HCT116 (cell line): ENCODE data around the gene FAM114A1. TPM values are rescaled to one million over a fixed set of nuclear protein-coding genes. Genes with fewer than 3 reads are reported as not detected.

Source experiments
- ATAC-seq: fragments of 200-7000 bp; cut with Tn5 transposase; 2 replicates; pipeline ENCODE4 v1.9.1; 2020; ENCODE audit warnings: mild to moderate bottlenecking, moderate library complexity
- BruUV-seq: library from RNA; stranded (reverse); fragments of 400-500 nt; replicated peaks from 2 replicates; lab custom pipeline; 2021; lab: Mats Ljungman, UMichigan
- CTCF ChIA-PET: fragments of 300-600 bp; sonication (Branson Sonifier 250); formaldehyde crosslinking; loops from one replicate; lab custom pipeline; 2021; ENCODE audit warnings: antibody characterized with exemption; lab: Charles Lee
- POLR2A ChIA-PET: fragments of 300-600, 350-600 bp; sonication (Branson Sonifier 250); formaldehyde crosslinking; loops from one replicate; lab custom pipeline; 2021; ENCODE audit warnings: antibody characterized with exemption; lab: Charles Lee
- RAD21 ChIA-PET, 2 experiments: fragments of 300-600 bp; sonication (Branson Sonifier 250); formaldehyde crosslinking; loops; one replicate each; lab custom pipeline; 2023; ENCODE audit warnings: low total read pairs in 2 of 2; ENCODE audit not compliant: uncharacterized antibody in 2 of 2, unreplicated experiment in 2 of 2, low non-redundant PET in 1 of 2; lab: Charles Lee
- DNase-seq: peaks from one replicate; pipeline ENCODE4 v3.0.0-alpha.2; 2010; ENCODE audit warnings: low read depth, low spot score
- H2AFZ ChIP-seq: fragments of 200-600 bp; shearing (Covaris generic), sonication (generic); 2 replicates; pipeline ENCODE4 v1.6.1; 2017; ENCODE audit warnings: low read depth, mixed run types, mixed read lengths, antibody characterized with exemption, low read length; ENCODE audit not compliant: poor library complexity, severe bottlenecking
- H3K27ac ChIP-seq: 2 replicates; pipeline ENCODE4 v1.5.1; 2012; ENCODE audit warnings: low read depth, low read length
- H3K27me3 ChIP-seq: fragments of 200-600 bp; sonication (generic); 2 replicates; pipeline ENCODE4 v1.6.1; 2016; ENCODE audit warnings: mixed run types, low read length, mixed read lengths; ENCODE audit not compliant: insufficient read depth
- H3K36me3 ChIP-seq, 2 experiments: fragments of 200-500 bp in 1 of 2; fragments of 200-600 bp in 1 of 2; sonication (Bioruptor generic) in 1 of 2; sonication (generic) in 1 of 2; 2 replicates each; pipeline versions ENCODE4 v1.5.1 to v1.6.1; 2014 to 2016; ENCODE audit warnings: low read length in 2 of 2, inconsistent platforms in 1 of 2, mixed read lengths in 1 of 2, mixed run types in 1 of 2; ENCODE audit not compliant: insufficient read depth in 2 of 2, control insufficient read depth in 1 of 2
- H3K4me1 ChIP-seq, 2 experiments: fragments of 200-600 bp in 1 of 2; sonication (generic) in 1 of 2; 2 replicates each; pipeline versions ENCODE4 v1.5.1 to v1.6.1; 2012 to 2017; ENCODE audit warnings: low read length in 2 of 2, inconsistent platforms in 1 of 2, mild to moderate bottlenecking in 1 of 2, mixed read lengths in 1 of 2, mixed run types in 1 of 2, moderate library complexity in 1 of 2; ENCODE audit not compliant: insufficient read depth in 2 of 2, control insufficient read depth in 1 of 2
- H3K4me2 ChIP-seq: fragments of 200-600 bp; sonication (generic); 2 replicates; pipeline ENCODE4 v1.6.1; 2017; ENCODE audit warnings: mixed run types, low read length, mixed read lengths
- H3K4me3 ChIP-seq, 2 experiments: fragments of 200-600 bp in 1 of 2; sonication (generic) in 1 of 2; replicated peaks in 1 of 2; 2 replicates each; pipeline ENCODE4 v1.5.1; 2011 to 2016; ENCODE audit warnings: low read length in 2 of 2, control low read depth in 1 of 2, low read depth in 1 of 2, mild to moderate bottlenecking in 1 of 2, mixed read lengths in 1 of 2, mixed run types in 1 of 2
- H3K79me2 ChIP-seq: fragments of 200-600 bp; sonication (generic); 2 replicates; pipeline ENCODE4 v1.6.1; 2017; ENCODE audit warnings: mild to moderate bottlenecking, mixed run types, low read length, moderate library complexity, mixed read lengths; ENCODE audit not compliant: insufficient read depth
- H3K9ac ChIP-seq: fragments of 200-600 bp; sonication (generic); 2 replicates; pipeline ENCODE4 v1.6.1; 2016; ENCODE audit warnings: low read length, mixed read lengths
- H3K9me2 ChIP-seq: fragments of 200-600 bp; sonication (generic), shearing (Covaris generic); 2 replicates; pipeline ENCODE4 v1.6.1; 2017; ENCODE audit warnings: mixed run types, mild to moderate bottlenecking, moderate library complexity; ENCODE audit not compliant: insufficient read depth
- H3K9me3 ChIP-seq, 2 experiments: fragments of 200-500 bp in 1 of 2; fragments of 200-600 bp in 1 of 2; sonication (Bioruptor generic) in 1 of 2; sonication (generic) in 1 of 2; 2 replicates each; pipeline ENCODE4 v1.6.1; 2014 to 2017; ENCODE audit warnings: low read length in 2 of 2, mixed read lengths in 2 of 2, inconsistent platforms in 1 of 2, low read depth in 1 of 2, mild to moderate bottlenecking in 1 of 2, mixed run types in 1 of 2, moderate library complexity in 1 of 2; ENCODE audit not compliant: control insufficient read depth in 1 of 2, insufficient read depth in 1 of 2
- H4K20me1 ChIP-seq: fragments of 200-600 bp; sonication (generic), shearing (Covaris generic); 2 replicates; pipeline ENCODE4 v1.6.1; 2017; ENCODE audit warnings: mixed run types, mild to moderate bottlenecking, moderate library complexity; ENCODE audit not compliant: insufficient read depth
- ATF3 ChIP-seq: IDR thresholded peaks from 2 replicates; pipeline ENCODE4 v1.6.1; 2012
- CEBPB ChIP-seq: IDR thresholded peaks from 2 replicates; pipeline ENCODE4 v1.6.1; 2012; ENCODE audit warnings: low read depth
- ELF1 ChIP-seq: IDR thresholded peaks from 2 replicates; pipeline ENCODE4 v1.6.1; 2012; ENCODE audit warnings: low read depth, borderline replicate concordance
- EZH2 ChIP-seq: fragments of 200-600 bp; sonication (generic); IDR thresholded peaks from 2 replicates; pipeline ENCODE4 v1.6.1; 2017; ENCODE audit warnings: antibody characterized with exemption, mixed run types
- FOSL1 ChIP-seq: IDR thresholded peaks from 2 replicates; pipeline ENCODE4 v1.6.1; 2012; ENCODE audit warnings: low read depth
- JUND ChIP-seq: IDR thresholded peaks from 2 replicates; pipeline ENCODE4 v1.6.1; 2012
- MAX ChIP-seq: IDR thresholded peaks from 2 replicates; pipeline ENCODE4 v1.6.1; 2012
- POLR2AphosphoS5 ChIP-seq: IDR thresholded peaks from 2 replicates; pipeline ENCODE4 v1.6.1; 2011; ENCODE audit warnings: mild to moderate bottlenecking, low read depth, low read length, moderate library complexity
- RAD21 ChIP-seq: IDR thresholded peaks from 2 replicates; pipeline ENCODE4 v1.6.1; 2012; ENCODE audit warnings: low read depth, mild to moderate bottlenecking
- REST ChIP-seq: IDR thresholded peaks from 2 replicates; pipeline ENCODE4 v1.6.1; 2012; ENCODE audit warnings: low read depth
- SIN3A ChIP-seq: IDR thresholded peaks from 2 replicates; pipeline ENCODE4 v1.6.1; 2012; ENCODE audit warnings: low read depth
- SP1 ChIP-seq: IDR thresholded peaks from 2 replicates; pipeline ENCODE4 v1.6.1; 2012; ENCODE audit warnings: low read depth
- YY1 ChIP-seq: IDR thresholded peaks from 2 replicates; pipeline ENCODE4 v1.6.1; 2011; ENCODE audit warnings: low read length, low read depth, moderate library complexity, mild to moderate bottlenecking; ENCODE audit not compliant: insufficient replicate concordance; ENCODE audit errors: extremely low read depth
- ZBTB33 ChIP-seq: IDR thresholded peaks from 2 replicates; pipeline ENCODE4 v1.6.1; 2011; ENCODE audit warnings: mild to moderate bottlenecking, low read length, moderate library complexity; ENCODE audit not compliant: insufficient replicate concordance; ENCODE audit errors: extremely low read depth
- ZFX ChIP-seq: fragments of 450-650 bp; IDR thresholded peaks from 2 replicates; pipeline ENCODE4 v1.6.1; 2017
- ZNF274 ChIP-seq: fragments of 200-500 bp; sonication (Bioruptor generic); IDR thresholded peaks from 2 replicates; pipeline ENCODE4 v1.6.1; 2014; ENCODE audit warnings: mild to moderate bottlenecking, low read depth, low read length, inconsistent platforms
- intact Hi-C: fragments of 100-400 bp; cut with micrococcal nuclease; formaldehyde crosslinking; loops from 2 replicates; pipeline ENCODE4 v1.10.0; 2022
- total RNA-seq: library from RNA; stranded (reverse); gene quantifications from one replicate; pipeline ENCODE4 v1.2.1, GENCODE V29; 2021; ENCODE audit not compliant: unreplicated experiment

FAM114A1 gene
- total RNA-seq, 1 experiment from 2014 or later: 35.6 TPM

- Histone ChIP-seq H3K79me2 (no peaks in the 10 kb centered on the region), H3K4me2 (no peak overlapping the region), H3K27me3 (no peaks in the 10 kb centered on the region), H4K20me1 (no peaks in the 10 kb centered on the region), H3K4me3 (no peak overlapping the region), H3K4me1 (no peaks in the 10 kb centered on the region), H3K9me3 (no peaks in the 10 kb centered on the region), H3K9me2 (no peaks in the 10 kb centered on the region), H3K9ac (no peak overlapping the region), H3K36me3 (no peaks in the 10 kb centered on the region), H2AFZ (no peak overlapping the region), H3K27ac (no peak overlapping the region)
- ATAC-seq (no peak), DNase-seq (no peak)
- no TSS peak for BruUV-seq
- ChIA-PET CTCF (no interaction called here), RAD21 (no interaction called here), POLR2A (no interaction called here)
- intact Hi-C loops: no loop called here
- TF ChIP-seq ZBTB33: no peak
- TF ChIP-seq RAD21: no peak
- no peak for TF ChIP-seq SIN3A
- TF ChIP-seq REST: no peak
- TF ChIP-seq ZFX: no peak
- no peak for TF ChIP-seq EZH2
- TF ChIP-seq FOSL1: no peak
- no peak for TF ChIP-seq ZNF274
- no peak for TF ChIP-seq CEBPB
- no peak for TF ChIP-seq YY1
- TF ChIP-seq SP1: no peak
- no peak for TF ChIP-seq MAX
- TF ChIP-seq ELF1: no peak
- no peak for TF ChIP-seq ATF3
- TF ChIP-seq POLR2AphosphoS5: no peak
- no peak for TF ChIP-seq JUND
These were observed 112.1 kb downstream of the FAM114A1 start for GRCh38 chr4:38979511-38980230.
